Naive thymus-derived CD8-positive, alpha-beta T cell (primary cell): ENCODE measurements around the gene STRADB. TPM values are rescaled to one million over a fixed set of nuclear protein-coding genes. Genes with fewer than 3 reads are reported as not detected.
"Not testable (repeated sequence)": the region's sequence is repeated elsewhere in the genome, so short reads cannot be mapped to it uniquely, and the experiment has no call there.

Experiments
- ATAC-seq, 2 donors: fragments of 150-1000 bp; cut with Tn5 transposase in 1 of 2; sonication (Bioruptor Pico), chemical (Tn5 transposase) in 1 of 2; 1 replicate in 1 of 2; 2 replicates in 1 of 2; pipeline ENCODE4 v1.10.0; 2021; ENCODE audit warnings: mild to moderate bottlenecking in 2 of 2, moderate library complexity in 2 of 2
- POLR2A ChIA-PET: fragments of 350-600 bp; sonication (Branson Sonifier 250); formaldehyde crosslinking; loops from one replicate; lab custom pipeline; 2021; ENCODE audit warnings: antibody characterized with exemption; lab: Charles Lee
- DNase-seq, 10 donors: peaks; one replicate each; pipeline versions ENCODE4 v3.0.0 to v3.0.0-alpha.2; 2020 to 2022
- H3K27ac Mint-ChIP-seq, 10 donors: one replicate each; pipeline ENCODE4 v1.8.0; 2020 to 2022; ENCODE audit warnings: mild to moderate bottlenecking in 10 of 10, mixed read lengths in 10 of 10, moderate library complexity in 4 of 10, inconsistent platforms in 1 of 10
- H3K27me3 Mint-ChIP-seq, 5 donors: one replicate each; pipeline ENCODE4 v1.8.0; 2021 to 2022; ENCODE audit warnings: mixed read lengths in 5 of 5
- H3K36me3 Mint-ChIP-seq, 3 donors: one replicate each; pipeline ENCODE4 v1.8.0; 2020 to 2022; ENCODE audit warnings: mixed read lengths in 3 of 3, mild to moderate bottlenecking in 2 of 3, inconsistent platforms in 1 of 3
- H3K4me1 Mint-ChIP-seq, 4 donors: one replicate each; pipeline ENCODE4 v1.8.0; 2021 to 2022; ENCODE audit warnings: mixed read lengths in 4 of 4
- H3K4me3 Mint-ChIP-seq, 10 donors: one replicate each; pipeline ENCODE4 v1.8.0; 2020 to 2022; ENCODE audit warnings: mild to moderate bottlenecking in 10 of 10, mixed read lengths in 10 of 10, moderate library complexity in 6 of 10, inconsistent platforms in 1 of 10
- H3K9me3 Mint-ChIP-seq, 9 donors: one replicate each; pipeline ENCODE4 v1.8.0; 2020 to 2022; ENCODE audit warnings: mixed read lengths in 9 of 9, mild to moderate bottlenecking in 3 of 9, inconsistent platforms in 1 of 9, moderate library complexity in 1 of 9
- polyA plus RNA-seq, 3 donors: library from polyadenylated mRNA; unstranded; fragments of 300-500 nt; fragmentation: Illumina TruSeq; gene quantifications; one replicate each; pipeline ENCODE4 v1.2.3, GENCODE V29; 2021
- total RNA-seq, 8 experiments: library from RNA in 2 of 8; stranded (reverse) in 2 of 8; gene quantifications; one replicate each; pipeline ENCODE4 v1.2.3 and lab custom pipeline; 2021 to 2026

STRADB gene
- total and polyA plus RNA-seq, 5 experiments from 2014 or later = 17.9 to 33.8 (median 31.5) TPM

GRCh38 chr2:201471732-201472393 is 20.3 kb downstream of the STRADB start:
- DNase-seq (no peak), ATAC-seq (no peak)
- H3K9me3 Mint-ChIP-seq = no peaks in the 10 kb centered on the region
- H3K27me3 Mint-ChIP-seq = no peaks in the 10 kb centered on the region
- H3K36me3 Mint-ChIP-seq = peaks cover 21 to 80% (median 67%) of the 10 kb centered on the region in 3 donors
- peaks cover 0 to 6% (median 0%) of the 10 kb centered on the region in 4 donors for H3K4me1 Mint-ChIP-seq
- no peak overlapping the region for H3K27ac Mint-ChIP-seq
- H3K4me3 Mint-ChIP-seq = no peak overlapping the region
- POLR2A ChIA-PET = no interaction called here

- ATAC-seq (no peak), DNase-seq (no peak)
- H3K4me1 Mint-ChIP-seq = peaks cover 0 to 6% (median 0%) of the 10 kb centered on the region in 4 donors
- no peak overlapping the region for H3K4me3 Mint-ChIP-seq
- H3K27me3 Mint-ChIP-seq = no peaks in the 10 kb centered on the region
- H3K36me3 Mint-ChIP-seq = peaks cover 21 to 81% (median 65%) of the 10 kb centered on the region in 3 donors
- H3K9me3 Mint-ChIP-seq = no peaks in the 10 kb centered on the region
- peak overlapping the region in 1 of 10 donors; percentile 19 for H3K27ac Mint-ChIP-seq
- POLR2A ChIA-PET = no interaction called here
Observed at GRCh38 chr2:201472411-201472810, 20.9 kb downstream of the STRADB start.

- no peak overlapping the region for H3K4me3 Mint-ChIP-seq
- peaks cover 5 to 37% (median 22%) of the 10 kb centered on the region in 3 donors for H3K36me3 Mint-ChIP-seq
- no peak overlapping the region for H3K27ac Mint-ChIP-seq
Observed at GRCh38 chr2:201482543-201482942, 31.0 kb downstream of the STRADB start.

GRCh38 chr2:201483342-201483741 is 31.8 kb downstream of the STRADB start:
- no peak for DNase-seq
- Mint-ChIP-seq H3K36me3 (peaks cover 5 to 30% (median 18%) of the 10 kb centered on the region in 3 donors), H3K27me3 (no peaks in the 10 kb centered on the region), H3K9me3 (peaks cover 0 to 6% (median 0%) of the 10 kb centered on the region in 9 donors), H3K27ac (no peak overlapping the region), H3K4me3 (no peak overlapping the region), H3K4me1 (peaks cover 0 to 2% (median 0%) of the 10 kb centered on the region in 4 donors)
- POLR2A ChIA-PET = no interaction called here
- ATAC-seq = no peak

More at GRCh38 chr2:201482543-201482942, 31.0 kb downstream of the STRADB start:
- H3K9me3 Mint-ChIP-seq = peaks cover 0 to 6% (median 0%) of the 10 kb centered on the region in 9 donors
- H3K27me3 Mint-ChIP-seq = no peaks in the 10 kb centered on the region
- POLR2A ChIA-PET = no interaction called here
- DNase-seq (no peak), ATAC-seq (no peak)
- peaks cover 0 to 2% (median 0%) of the 10 kb centered on the region in 4 donors for H3K4me1 Mint-ChIP-seq

GRCh38 chr2:201483758-201484157 is 32.2 kb downstream of the STRADB start:
- POLR2A ChIA-PET, H3K27ac Mint-ChIP-seq, DNase-seq, ATAC-seq, H3K4me3 Mint-ChIP-seq, H3K27me3 Mint-ChIP-seq, H3K9me3 Mint-ChIP-seq, H3K4me1 Mint-ChIP-seq: not testable (repeated sequence)
- H3K36me3 Mint-ChIP-seq = peaks cover 5 to 26% (median 14%) of the 10 kb centered on the region in 3 donors

- H3K9me3 Mint-ChIP-seq = peaks cover 0 to 6% (median 0%) of the 10 kb centered on the region in 9 donors
- DNase-seq (no peak), ATAC-seq (no peak)
- peaks cover 0 to 2% (median 0%) of the 10 kb centered on the region in 4 donors for H3K4me1 Mint-ChIP-seq
- no peak overlapping the region for H3K4me3 Mint-ChIP-seq
- H3K36me3 Mint-ChIP-seq = peaks cover 5 to 19% (median 14%) of the 10 kb centered on the region in 3 donors
- POLR2A ChIA-PET = no interaction called here
- peak overlapping the region in 2 of 10 donors; percentile 14 for H3K27ac Mint-ChIP-seq
- no peaks in the 10 kb centered on the region for H3K27me3 Mint-ChIP-seq
Observed at GRCh38 chr2:201484805-201485204, 33.3 kb downstream of the STRADB start.

- DNase-seq (no peak), ATAC-seq (no peak)
- Mint-ChIP-seq H3K4me1 (no peaks in the 10 kb centered on the region), H3K27me3 (peaks cover 0 to 2% (median 0%) of the 10 kb centered on the region in 5 donors), H3K27ac (no peak overlapping the region), H3K36me3 (peaks cover 0 to 3% (median 0%) of the 10 kb centered on the region in 3 donors), H3K4me3 (no peak overlapping the region), H3K9me3 (no peaks in the 10 kb centered on the region)
- POLR2A ChIA-PET = no interaction called here
Observed at GRCh38 chr2:201490291-201490690, 38.8 kb downstream of the STRADB start.

- Mint-ChIP-seq H3K27me3 (peaks cover 0 to 2% (median 0%) of the 10 kb centered on the region in 5 donors), H3K27ac (no peak overlapping the region), H3K36me3 (peaks cover under 1 to 11% (median 11%) of the 10 kb centered on the region in 3 donors), H3K4me1 (no peaks in the 10 kb centered on the region), H3K9me3 (peaks cover 0 to 8% (median 4%) of the 10 kb centered on the region in 9 donors), H3K4me3 (no peak overlapping the region)
- DNase-seq (no peak), ATAC-seq (no peak)
- POLR2A ChIA-PET = no interaction called here
Observed at GRCh38 chr2:201496785-201497184, 45.2 kb downstream of the STRADB start.

GRCh38 chr2:201500534-201500933 is 49.0 kb downstream of the STRADB start:
- Mint-ChIP-seq H3K4me3 (no peak overlapping the region), H3K36me3 (peaks cover 8 to 30% (median 24%) of the 10 kb centered on the region in 3 donors), H3K27me3 (peaks cover 0 to 2% (median 0%) of the 10 kb centered on the region in 5 donors), H3K4me1 (no peaks in the 10 kb centered on the region), H3K9me3 (peaks cover 14 to 36% (median 25%) of the 10 kb centered on the region in 9 donors), H3K27ac (no peak overlapping the region)
- POLR2A ChIA-PET = no interaction called here
- ATAC-seq (no peak), DNase-seq (no peak)

GRCh38 chr2:201502713-201503112 is 51.2 kb downstream of the STRADB start:
- no peak for DNase-seq
- peaks cover 14 to 36% (median 26%) of the 10 kb centered on the region in 9 donors for H3K9me3 Mint-ChIP-seq
- no peak overlapping the region for H3K4me3 Mint-ChIP-seq
- no peak overlapping the region for H3K27ac Mint-ChIP-seq
- ATAC-seq = no peak
- POLR2A ChIA-PET = no interaction called here
- peaks cover 8 to 30% (median 24%) of the 10 kb centered on the region in 3 donors for H3K36me3 Mint-ChIP-seq
- peaks cover 0 to 2% (median 0%) of the 10 kb centered on the region in 5 donors for H3K27me3 Mint-ChIP-seq
- no peaks in the 10 kb centered on the region for H3K4me1 Mint-ChIP-seq

GRCh38 chr2:201507725-201508124 is 56.2 kb downstream of the STRADB start:
- H3K27me3 Mint-ChIP-seq = peaks cover 0 to 2% (median 0%) of the 10 kb centered on the region in 5 donors
- no peaks in the 10 kb centered on the region for H3K4me1 Mint-ChIP-seq
- H3K4me3 Mint-ChIP-seq = no peak overlapping the region
- POLR2A ChIA-PET = no interaction called here
- H3K27ac Mint-ChIP-seq = no peak overlapping the region
- H3K9me3 Mint-ChIP-seq = peaks cover 9 to 20% (median 15%) of the 10 kb centered on the region in 9 donors
- peaks cover 6 to 15% (median 14%) of the 10 kb centered on the region in 3 donors for H3K36me3 Mint-ChIP-seq
- no peak for DNase-seq
- ATAC-seq = no peak

- Mint-ChIP-seq H3K9me3 (peaks cover 0 to 2% (median 0%) of the 10 kb centered on the region in 9 donors), H3K4me3 (no peak overlapping the region), H3K4me1 (no peaks in the 10 kb centered on the region), H3K27me3 (no peaks in the 10 kb centered on the region), H3K36me3 (peaks cover 0 to 2% (median 0%) of the 10 kb centered on the region in 3 donors), H3K27ac (no peak overlapping the region)
- POLR2A ChIA-PET = no interaction called here
- DNase-seq = no peak
- no peak for ATAC-seq
Observed at GRCh38 chr2:201513271-201513670, 61.7 kb downstream of the STRADB start.

- Mint-ChIP-seq H3K4me3 (no peak overlapping the region), H3K27ac (peak overlapping the region in 1 of 10 donors; percentile 37), H3K9me3 (peaks cover 10 to 18% (median 15%) of the 10 kb centered on the region in 9 donors), H3K36me3 (peaks cover 0 to 22% (median 15%) of the 10 kb centered on the region in 3 donors), H3K27me3 (no peaks in the 10 kb centered on the region), H3K4me1 (no peaks in the 10 kb centered on the region)
- POLR2A ChIA-PET = no interaction called here
- DNase-seq (no peak), ATAC-seq (no peak)
Observed at GRCh38 chr2:201515573-201516246, 64.2 kb downstream of the STRADB start.
